OCI-LY7 (cell line): ENCODE measurements around the gene PSG5. TPM values are rescaled to one million over a fixed set of nuclear protein-coding genes. Genes with fewer than 3 reads are reported as not detected.
"Not testable (repeated sequence)": the region's sequence is repeated elsewhere in the genome, so short reads cannot be mapped to it uniquely, and the experiment has no call there.

Experiments
- BruUV-seq: library from RNA; stranded (reverse); fragments of 400-500 nt; replicated peaks from 2 replicates; lab custom pipeline; 2021; lab: Mats Ljungman, UMichigan
- CTCF ChIA-PET: fragments of 300-600 bp; sonication (Branson Sonifier 250); formaldehyde crosslinking; loops from one replicate; lab custom pipeline; 2022; ENCODE audit warnings: antibody characterized with exemption; ENCODE audit not compliant: unreplicated experiment; lab: Charles Lee
- POLR2A ChIA-PET: fragments of 300-600 bp; sonication (Branson Sonifier 250); formaldehyde crosslinking; loops from one replicate; lab custom pipeline; 2022; ENCODE audit warnings: antibody characterized with exemption; lab: Charles Lee
- DNase-seq: peaks from one replicate; pipeline ENCODE4 v3.0.0-alpha.2; 2015; ENCODE audit warnings: low spot score
- H2AFZ ChIP-seq: fragments of 200-600 bp; sonication (generic), shearing (Covaris generic); 2 replicates; pipeline ENCODE4 v1.6.1; 2014; ENCODE audit warnings: mild to moderate bottlenecking, antibody characterized with exemption, low read length, moderate library complexity
- H3K27ac ChIP-seq: fragments of 200-600 bp; sonication (generic); 2 replicates; pipeline ENCODE4 v1.5.1; 2014; ENCODE audit warnings: mixed run types, low read depth, mild to moderate bottlenecking, moderate library complexity, low read length, inconsistent platforms; ENCODE audit not compliant: poor library complexity, severe bottlenecking
- H3K36me3 ChIP-seq: fragments of 200-600 bp; sonication (generic); 2 replicates; pipeline ENCODE4 v1.6.1; 2014; ENCODE audit warnings: mild to moderate bottlenecking, antibody characterized with exemption, low read length, moderate library complexity, mixed read lengths; ENCODE audit not compliant: insufficient read depth
- H3K4me1 ChIP-seq: fragments of 200-600 bp; sonication (generic); 2 replicates; pipeline ENCODE4 v1.5.1; 2014; ENCODE audit warnings: mild to moderate bottlenecking, low read length; ENCODE audit not compliant: insufficient read depth, poor library complexity, severe bottlenecking
- H3K4me2 ChIP-seq: fragments of 200-600 bp; sonication (generic); 2 replicates; pipeline ENCODE4 v1.6.1; 2014; ENCODE audit warnings: mild to moderate bottlenecking, low read length
- H3K4me3 ChIP-seq: fragments of 200-600 bp; sonication (generic); 2 replicates; pipeline ENCODE4 v1.5.1; 2014; ENCODE audit warnings: mild to moderate bottlenecking, low read depth, low read length; ENCODE audit not compliant: poor library complexity, severe bottlenecking
- H3K79me2 ChIP-seq: fragments of 200-600 bp; sonication (generic); 2 replicates; pipeline ENCODE4 v1.6.1; 2016; ENCODE audit warnings: low read depth, mild to moderate bottlenecking, low read length, moderate library complexity, mixed read lengths; ENCODE audit not compliant: insufficient read depth
- H3K9me2 ChIP-seq: fragments of 200-600 bp; sonication (generic); 2 replicates; pipeline ENCODE4 v1.6.1; 2016; ENCODE audit warnings: mild to moderate bottlenecking, low read length, mixed read lengths; ENCODE audit not compliant: insufficient read depth
- H3K9me3 ChIP-seq: fragments of 200-600 bp; sonication (generic); 2 replicates; pipeline ENCODE4 v1.6.1; 2014; ENCODE audit warnings: mild to moderate bottlenecking, mixed run types, low read length, mixed read lengths
- H4K20me1 ChIP-seq: fragments of 200-600 bp; sonication (generic); 2 replicates; pipeline ENCODE4 v1.6.1; 2014; ENCODE audit warnings: mild to moderate bottlenecking, antibody characterized with exemption, low read length, moderate library complexity, mixed read lengths; ENCODE audit not compliant: insufficient read depth
- CTCF ChIP-seq: fragments of 200-600 bp; sonication (generic); conservative IDR thresholded peaks from 2 replicates; pipeline ENCODE4 v1.5.1; 2014; ENCODE audit warnings: mild to moderate bottlenecking, antibody characterized with exemption, low read length, moderate library complexity, mixed read lengths
- intact Hi-C: fragments of 100-400 bp; cut with micrococcal nuclease; formaldehyde crosslinking; loops from one replicate; pipeline ENCODE4 v1.10.0; 2022; ENCODE audit not compliant: unreplicated experiment
- total RNA-seq, 2 experiments: library from RNA; depleted of rRNA in 1 of 2; stranded (reverse); fragments of >200 nt in 1 of 2; shearing (Covaris generic) in 1 of 2; gene quantifications; 2 replicates each; pipeline ENCODE4 v1.2.3, GENCODE V29; 2014 to 2022

PSG5 gene
- total RNA-seq, 2 experiments from 2014 or later, result not detected

- H3K4me1 ChIP-seq, H3K27ac ChIP-seq, POLR2A ChIA-PET, intact Hi-C loops, H3K4me3 ChIP-seq, H3K4me2 ChIP-seq, H3K36me3 ChIP-seq, H3K9me3 ChIP-seq, BruUV-seq, DNase-seq, H3K9me2 ChIP-seq, CTCF ChIA-PET, H3K79me2 ChIP-seq, H2AFZ ChIP-seq, H4K20me1 ChIP-seq: not testable (repeated sequence)
- peak; percentile 57 for TF ChIP-seq CTCF
These were observed 6.7 kb downstream of the PSG5 start for GRCh38 chr19:43179569-43180147.

- H3K4me2 ChIP-seq, H4K20me1 ChIP-seq, H3K4me1 ChIP-seq, H3K4me3 ChIP-seq, DNase-seq, H2AFZ ChIP-seq, H3K36me3 ChIP-seq, BruUV-seq, POLR2A ChIA-PET, H3K79me2 ChIP-seq, CTCF ChIA-PET, intact Hi-C loops, H3K9me3 ChIP-seq, H3K27ac ChIP-seq, H3K9me2 ChIP-seq: not testable (repeated sequence)
These were observed 7.8 kb downstream of the PSG5 start for GRCh38 chr19:43178577-43178976.

GRCh38 chr19:43165906-43166305, 20.4 kb downstream of the PSG5 start:
- H3K4me2 ChIP-seq, H3K9me2 ChIP-seq, intact Hi-C loops, H3K36me3 ChIP-seq, H3K9me3 ChIP-seq, BruUV-seq, CTCF ChIA-PET, H3K79me2 ChIP-seq, POLR2A ChIA-PET, DNase-seq, H3K27ac ChIP-seq, H3K4me1 ChIP-seq, H2AFZ ChIP-seq, H3K4me3 ChIP-seq, H4K20me1 ChIP-seq: not testable (repeated sequence)

- H3K27ac ChIP-seq, H3K9me3 ChIP-seq, DNase-seq, H3K4me1 ChIP-seq, H4K20me1 ChIP-seq, H3K36me3 ChIP-seq, H3K9me2 ChIP-seq, BruUV-seq, H3K4me2 ChIP-seq, CTCF ChIA-PET, H3K79me2 ChIP-seq, H3K4me3 ChIP-seq, intact Hi-C loops, POLR2A ChIA-PET, H2AFZ ChIP-seq: not testable (repeated sequence)
These were observed 23.2 kb downstream of the PSG5 start for GRCh38 chr19:43163135-43163534.

- CTCF ChIA-PET, H2AFZ ChIP-seq, BruUV-seq, H4K20me1 ChIP-seq, H3K9me3 ChIP-seq, H3K27ac ChIP-seq, POLR2A ChIA-PET, DNase-seq, H3K9me2 ChIP-seq, intact Hi-C loops, H3K4me2 ChIP-seq, H3K36me3 ChIP-seq, H3K4me3 ChIP-seq, H3K4me1 ChIP-seq, H3K79me2 ChIP-seq: not testable (repeated sequence)
These were observed 24.1 kb downstream of the PSG5 start for GRCh38 chr19:43162261-43162660.
